GM12878 (cell line): ENCODE results near the gene RAPGEF3. TPM values are rescaled to one million over a fixed set of nuclear protein-coding genes. Genes with fewer than 3 reads are reported as not detected.

Experiments
- ATAC-seq: fragments of 200-7000 bp; cut with Tn5 transposase; 3 replicates; pipeline ENCODE4 v1.9.1; 2020; ENCODE audit warnings: mild to moderate bottlenecking, moderate library complexity
- BruUV-seq: library from RNA; stranded (reverse); fragments of 400-500 nt; replicated peaks from 2 replicates; lab custom pipeline; 2021; lab: Mats Ljungman, UMichigan
- CTCF ChIA-PET: fragments of 300-600 bp; sonication (Branson Sonifier 250); formaldehyde crosslinking; extraction: SDS; loops from one replicate; lab custom pipeline; 2021; ENCODE audit warnings: inconsistent platforms; lab: Yijun Ruan, JAX
- POLR2A ChIA-PET: fragments of 350-600 bp; formaldehyde crosslinking; extraction: SDS; loops from one replicate; lab custom pipeline; 2021; ENCODE audit warnings: inconsistent platforms; lab: Charles Lee
- RAD21 ChIA-PET: fragments of 300-600 bp; sonication (Branson Sonifier 250); formaldehyde crosslinking; loops from one replicate; lab custom pipeline; 2023; ENCODE audit warnings: antibody characterized with exemption; ENCODE audit not compliant: unreplicated experiment; lab: Charles Lee
- SMC1A ChIA-PET: fragments of 300-600 bp; sonication (Branson Sonifier 250); formaldehyde crosslinking; loops from one replicate; lab custom pipeline; 2023; ENCODE audit not compliant: unreplicated experiment, uncharacterized antibody; lab: Charles Lee
- DNase-seq: peaks from one replicate; pipeline ENCODE4 v3.0.0-alpha.2; 2011; ENCODE audit warnings: low read depth, low spot score
- FAIRE-seq: peaks from 3 replicates; lab custom pipeline; 2011; peaks lifted over from hg19 to GRCh38; lab: Jason Lieb, UNC
- H2AFZ ChIP-seq: 2 replicates; pipeline ENCODE4 v1.6.0; 2011; ENCODE audit warnings: low read depth, low read length, control low read depth; ENCODE audit not compliant: control insufficient read depth
- H3K27ac ChIP-seq: 2 replicates; pipeline ENCODE4 v1.5.1; 2011; ENCODE audit warnings: control low read depth; ENCODE audit not compliant: control insufficient read depth, insufficient read depth
- H3K27me3 ChIP-seq, 2 experiments: replicated peaks in 1 of 2; 2 replicates each; pipeline versions ENCODE4 v1.6.0 to v1.6.1; 2011; ENCODE audit warnings: low read length in 1 of 2; ENCODE audit not compliant: control insufficient read depth in 2 of 2, insufficient read depth in 2 of 2
- H3K36me3 ChIP-seq, 2 experiments: 2 replicates each; pipeline ENCODE4 v1.5.1; 2011; ENCODE audit warnings: low read length in 1 of 2; ENCODE audit not compliant: control insufficient read depth in 2 of 2, insufficient read depth in 2 of 2
- H3K4me1 ChIP-seq: 2 replicates; pipeline ENCODE4 v1.6.1; 2011; ENCODE audit warnings: mild to moderate bottlenecking, low read length, moderate library complexity, mixed read lengths; ENCODE audit not compliant: control insufficient read depth, insufficient read depth
- H3K4me2 ChIP-seq: 2 replicates; pipeline ENCODE4 v1.6.0; 2011; ENCODE audit warnings: control low read depth; ENCODE audit not compliant: control insufficient read depth, insufficient read depth
- H3K4me3 ChIP-seq: fragments of 200-600 bp; sonication (generic); 2 replicates; pipeline ENCODE4 v1.5.1; 2016
- H3K79me2 ChIP-seq: 2 replicates; pipeline ENCODE4 v1.6.0; 2011; ENCODE audit warnings: low read length; ENCODE audit not compliant: control insufficient read depth, insufficient read depth
- H3K9ac ChIP-seq: 2 replicates; pipeline ENCODE4 v1.8.0; 2011; ENCODE audit warnings: low read length, control low read depth, mixed read lengths; ENCODE audit not compliant: control insufficient read depth, insufficient read depth
- H3K9me3 ChIP-seq: replicated peaks from 3 replicates; pipeline ENCODE4 v1.5.1; 2011; ENCODE audit warnings: mild to moderate bottlenecking, low read length; ENCODE audit not compliant: control insufficient read depth, insufficient read depth
- H4K20me1 ChIP-seq: 2 replicates; pipeline ENCODE4 v1.6.0; 2011; ENCODE audit not compliant: control insufficient read depth, insufficient read depth
- ATF2 ChIP-seq: IDR thresholded peaks from 2 replicates; pipeline ENCODE4 v1.6.1; 2012; ENCODE audit warnings: low read length, inconsistent platforms
- BCL11A ChIP-seq: IDR thresholded peaks from 2 replicates; pipeline ENCODE4 v1.6.1; 2011; ENCODE audit warnings: low read depth, low read length
- CREM ChIP-seq: IDR thresholded peaks from 2 replicates; pipeline ENCODE4 v1.6.1; 2014; ENCODE audit warnings: antibody characterized with exemption, low read depth
- DPF2 ChIP-seq: fragments of 450-650 bp; IDR thresholded peaks from 2 replicates; pipeline ENCODE4 v1.6.1; 2017; ENCODE audit warnings: mild to moderate bottlenecking
- NFXL1 ChIP-seq: fragments of 450-650 bp; IDR thresholded peaks from 2 replicates; pipeline ENCODE4 v1.6.1; 2017; ENCODE audit warnings: antibody characterized with exemption, mild to moderate bottlenecking, borderline replicate concordance
- NKRF ChIP-seq: fragments of 450-650 bp; conservative IDR thresholded peaks from 2 replicates; pipeline ENCODE4 v1.6.1; 2017; ENCODE audit warnings: mild to moderate bottlenecking, moderate library complexity
- NR2C1 ChIP-seq: fragments of 450-650 bp; IDR thresholded peaks from 2 replicates; pipeline ENCODE4 v1.6.1; 2017; ENCODE audit warnings: antibody characterized with exemption, mild to moderate bottlenecking, moderate library complexity
- POLR2A ChIP-seq: IDR thresholded peaks from 2 replicates; pipeline ENCODE4 v1.6.1; 2011; ENCODE audit warnings: low read depth, mild to moderate bottlenecking, low read length
- RFX5 ChIP-seq: IDR thresholded peaks from 2 replicates; pipeline ENCODE4 v1.6.1; 2011; ENCODE audit warnings: low read depth, low read length, improper control_type of control experiment
- STAT3 ChIP-seq: IDR thresholded peaks from 2 replicates; pipeline ENCODE4 v1.6.1; 2011; ENCODE audit warnings: low read depth, low read length, improper control_type of control experiment
- SUPT20H ChIP-seq: IDR thresholded peaks from 2 replicates; pipeline ENCODE4 v1.6.1; 2011; ENCODE audit warnings: low read depth, mild to moderate bottlenecking, low read length, moderate library complexity, borderline replicate concordance; ENCODE audit not compliant: control insufficient read depth
- TAF1 ChIP-seq: IDR thresholded peaks from 2 replicates; pipeline ENCODE4 v1.6.1; 2011; ENCODE audit warnings: mild to moderate bottlenecking, low read depth, low read length, borderline replicate concordance
- TCF3 ChIP-seq: IDR thresholded peaks from 2 replicates; pipeline ENCODE4 v1.6.1; 2012; ENCODE audit warnings: low read depth, mild to moderate bottlenecking, low read length, borderline replicate concordance; ENCODE audit not compliant: insufficient read depth
- YY1 ChIP-seq: IDR thresholded peaks from 2 replicates; pipeline ENCODE4 v1.6.1; 2011; ENCODE audit warnings: low read depth, mild to moderate bottlenecking, low read length
- WGBS: methylation state at CpG from one replicate; pipeline ENCODE4 v1.1.6; 2016; ENCODE audit warnings: low lambda C conversion rate; ENCODE audit not compliant: insufficient replicate concordance, insufficient coverage; ENCODE audit errors: missing lambda C conversion rate; 5-methylcytosine and 5-hydroxymethylcytosine counted together
- in situ Hi-C: fragments of 300-500 bp; cut with MboI; formaldehyde crosslinking; loops from 9 replicates; pipeline ENCODE4 v1.14.3; 2018; ENCODE audit warnings: mixed read lengths
- intact Hi-C: fragments of 100-400 bp; cut with micrococcal nuclease; formaldehyde crosslinking; loops from one replicate; pipeline ENCODE4 v1.14.2; 2022; ENCODE audit not compliant: unreplicated experiment
- polyA plus RNA-seq, 11 experiments: library from polyadenylated mRNA; depleted of rRNA in 4 of 11; unstranded in 6 of 11; stranded (reverse) in 5 of 11; fragments of >200 nt; fragmentation: Nextera tagmentation in 4 of 11; fragmentation: Illumina TruSeq in 1 of 11; extraction: Ambion mirVana in 4 of 11; extraction: Trizol in 1 of 11; gene quantifications; 1 replicate in 1 of 11; 2 replicates in 10 of 11; pipeline versions ENCODE4 v1.2.1 to v1.2.3, GENCODE V29; 2011 to 2016; ENCODE audit warnings: inconsistent platforms in 2 of 11, missing spikeins in 2 of 11, low read depth in 1 of 11
- total RNA-seq, 4 experiments: library from RNA; depleted of rRNA in 3 of 4; stranded (reverse); fragments of >200 nt in 3 of 4; fragmentation: Illumina TruSeq in 1 of 4; extraction: Trizol in 1 of 4; gene quantifications; 2 replicates each; pipeline versions ENCODE4 v1.2.1 to v1.2.3, GENCODE V29; 2013 to 2021

RAPGEF3 gene
- total and polyA plus RNA-seq, 10 of the 15 experiments (the other 5 are each of a cell fraction or from before 2014, with no cell fraction given) = 0.02 to 0.92 (median 0.31) TPM; not detected in 2

- no peak overlapping the region for H3K4me2 ChIP-seq
- no peak for TF ChIP-seq TCF3
- no peak for TF ChIP-seq STAT3
- TF ChIP-seq DPF2 = no peak
- no peak for TF ChIP-seq ATF2
- TF ChIP-seq NKRF = no peak
- TF ChIP-seq SUPT20H = no peak
- no peak for TF ChIP-seq CREM
- no peak for TF ChIP-seq NR2C1
- TF ChIP-seq POLR2A = no peak
- no peak for TF ChIP-seq BCL11A
- no peak for TF ChIP-seq NFXL1
- TF ChIP-seq TAF1 = no peak
- no peak for TF ChIP-seq YY1
- no peak for TF ChIP-seq RFX5
- RAD21 ChIA-PET = interaction anchor here (1.2 to 9.0 kb wide), 3 partner anchors 29 to 55 kb away, joined by 3 to 61 read pairs (median 4); no protein-coding TSS in a partner anchor
- no peak for ATAC-seq
- H3K79me2 ChIP-seq = peaks cover 2% of the 10 kb centered on the region
- H3K27me3 ChIP-seq = no peaks in the 10 kb centered on the region
- CTCF ChIA-PET = interaction anchor here (3.7 to 9.7 kb wide), 3 partner anchors 30 to 66 kb away, joined by 19 to 114 read pairs (median 102); no protein-coding TSS in a partner anchor
- no peaks in the 10 kb centered on the region for H4K20me1 ChIP-seq
- FAIRE-seq = no peak
- POLR2A ChIA-PET = no interaction called here
- in situ Hi-C loops = loop anchor here (5.0 kb wide), 3 partner anchors 65 to 455 kb away; no protein-coding TSS in a partner anchor
- no peak overlapping the region for H2AFZ ChIP-seq
- H3K4me1 ChIP-seq = peaks cover 32% of the 10 kb centered on the region
- no TSS peak for BruUV-seq
- DNase-seq = no peak
- WGBS = 84% methylated on average over 6 of the region's 6 CpGs
- intact Hi-C loops = no loop called here
- H3K4me3 ChIP-seq = no peak overlapping the region
- no peak overlapping the region for H3K9ac ChIP-seq
- no peaks in the 10 kb centered on the region for H3K36me3 ChIP-seq
- SMC1A ChIA-PET = interaction anchor here (10.8 kb wide), 1 partner anchor 30 kb away, joined by 129 read pairs; no protein-coding TSS in a partner anchor
- no peak overlapping the region for H3K27ac ChIP-seq
- H3K9me3 ChIP-seq = no peaks in the 10 kb centered on the region
Observed at GRCh38 chr12:47712171-47712570, 46.5 kb downstream of the RAPGEF3 start.
